Measurements from ENCODE around the gene KIR3DL1.
"Not testable (repeated sequence)": the region's sequence is repeated elsewhere in the genome, so short reads cannot be mapped to it uniquely, and the experiment has no call there.

GRCh38 chr19:54825326-54825725 is 9.1 kb downstream of the KIR3DL1 start:
- TF ChIP-seq EZH2 (IDR thresholded peaks at IDR 0.05; ENCODE audit: low read depth, unreplicated experiment); JUNB (IDR thresholded peaks at IDR 0.05; ENCODE audit: unreplicated experiment): not testable (repeated sequence)
- TF ChIP-seq, protein P1, sequence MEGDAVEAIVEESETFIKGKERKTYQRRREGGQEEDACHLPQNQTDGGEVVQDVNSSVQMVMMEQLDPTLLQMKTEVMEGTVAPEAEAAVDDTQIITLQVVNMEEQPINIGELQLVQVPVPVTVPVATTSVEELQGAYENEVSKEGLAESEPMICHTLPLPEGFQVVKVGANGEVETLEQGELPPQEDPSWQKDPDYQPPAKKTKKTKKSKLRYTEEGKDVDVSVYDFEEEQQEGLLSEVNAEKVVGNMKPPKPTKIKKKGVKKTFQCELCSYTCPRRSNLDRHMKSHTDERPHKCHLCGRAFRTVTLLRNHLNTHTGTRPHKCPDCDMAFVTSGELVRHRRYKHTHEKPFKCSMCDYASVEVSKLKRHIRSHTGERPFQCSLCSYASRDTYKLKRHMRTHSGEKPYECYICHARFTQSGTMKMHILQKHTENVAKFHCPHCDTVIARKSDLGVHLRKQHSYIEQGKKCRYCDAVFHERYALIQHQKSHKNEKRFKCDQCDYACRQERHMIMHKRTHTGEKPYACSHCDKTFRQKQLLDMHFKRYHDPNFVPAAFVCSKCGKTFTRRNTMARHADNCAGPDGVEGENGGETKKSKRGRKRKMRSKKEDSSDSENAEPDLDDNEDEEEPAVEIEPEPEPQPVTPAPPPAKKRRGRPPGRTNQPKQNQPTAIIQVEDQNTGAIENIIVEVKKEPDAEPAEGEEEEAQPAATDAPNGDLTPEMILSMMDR (conservative IDR thresholded peaks at IDR 0.05; ENCODE audit: low read depth in 2 of 2): not testable (repeated sequence)
- TF ChIP-seq, protein P2, sequence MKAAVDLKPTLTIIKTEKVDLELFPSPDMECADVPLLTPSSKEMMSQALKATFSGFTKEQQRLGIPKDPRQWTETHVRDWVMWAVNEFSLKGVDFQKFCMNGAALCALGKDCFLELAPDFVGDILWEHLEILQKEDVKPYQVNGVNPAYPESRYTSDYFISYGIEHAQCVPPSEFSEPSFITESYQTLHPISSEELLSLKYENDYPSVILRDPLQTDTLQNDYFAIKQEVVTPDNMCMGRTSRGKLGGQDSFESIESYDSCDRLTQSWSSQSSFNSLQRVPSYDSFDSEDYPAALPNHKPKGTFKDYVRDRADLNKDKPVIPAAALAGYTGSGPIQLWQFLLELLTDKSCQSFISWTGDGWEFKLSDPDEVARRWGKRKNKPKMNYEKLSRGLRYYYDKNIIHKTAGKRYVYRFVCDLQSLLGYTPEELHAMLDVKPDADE (IDR thresholded peaks at IDR 0.05): not testable (repeated sequence)
- TF ChIP-seq, protein P3, sequence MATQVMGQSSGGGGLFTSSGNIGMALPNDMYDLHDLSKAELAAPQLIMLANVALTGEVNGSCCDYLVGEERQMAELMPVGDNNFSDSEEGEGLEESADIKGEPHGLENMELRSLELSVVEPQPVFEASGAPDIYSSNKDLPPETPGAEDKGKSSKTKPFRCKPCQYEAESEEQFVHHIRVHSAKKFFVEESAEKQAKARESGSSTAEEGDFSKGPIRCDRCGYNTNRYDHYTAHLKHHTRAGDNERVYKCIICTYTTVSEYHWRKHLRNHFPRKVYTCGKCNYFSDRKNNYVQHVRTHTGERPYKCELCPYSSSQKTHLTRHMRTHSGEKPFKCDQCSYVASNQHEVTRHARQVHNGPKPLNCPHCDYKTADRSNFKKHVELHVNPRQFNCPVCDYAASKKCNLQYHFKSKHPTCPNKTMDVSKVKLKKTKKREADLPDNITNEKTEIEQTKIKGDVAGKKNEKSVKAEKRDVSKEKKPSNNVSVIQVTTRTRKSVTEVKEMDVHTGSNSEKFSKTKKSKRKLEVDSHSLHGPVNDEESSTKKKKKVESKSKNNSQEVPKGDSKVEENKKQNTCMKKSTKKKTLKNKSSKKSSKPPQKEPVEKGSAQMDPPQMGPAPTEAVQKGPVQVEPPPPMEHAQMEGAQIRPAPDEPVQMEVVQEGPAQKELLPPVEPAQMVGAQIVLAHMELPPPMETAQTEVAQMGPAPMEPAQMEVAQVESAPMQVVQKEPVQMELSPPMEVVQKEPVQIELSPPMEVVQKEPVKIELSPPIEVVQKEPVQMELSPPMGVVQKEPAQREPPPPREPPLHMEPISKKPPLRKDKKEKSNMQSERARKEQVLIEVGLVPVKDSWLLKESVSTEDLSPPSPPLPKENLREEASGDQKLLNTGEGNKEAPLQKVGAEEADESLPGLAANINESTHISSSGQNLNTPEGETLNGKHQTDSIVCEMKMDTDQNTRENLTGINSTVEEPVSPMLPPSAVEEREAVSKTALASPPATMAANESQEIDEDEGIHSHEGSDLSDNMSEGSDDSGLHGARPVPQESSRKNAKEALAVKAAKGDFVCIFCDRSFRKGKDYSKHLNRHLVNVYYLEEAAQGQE (IDR thresholded peaks at IDR 0.05; ENCODE audit: unreplicated experiment): not testable (repeated sequence)
